Lower lobe of right lung (tissue), 2 donors: ENCODE data around the gene SPATA1. TPM values are rescaled to one million over a fixed set of nuclear protein-coding genes. Genes with fewer than 3 reads are reported as not detected.

Source experiments
- ATAC-seq, 2 donors: fragments of 200-7000 bp; cut with Tn5 transposase; one replicate each; pipeline ENCODE4 v1.9.1; 2020 to 2022; ENCODE audit warnings: mild to moderate bottlenecking in 2 of 2, moderate library complexity in 2 of 2
- DNase-seq: peaks from one replicate; pipeline ENCODE4 v3.0.0-alpha.2; 2020
- H3K27ac ChIP-seq: fragments of 200-600 bp; one replicate; pipeline ENCODE4 v1.8.0; 2022
- H3K27me3 ChIP-seq: fragments of 200-600 bp; one replicate; pipeline ENCODE4 v1.8.0; 2022; ENCODE audit warnings: low read depth
- H3K36me3 ChIP-seq: fragments of 200-600 bp; one replicate; pipeline ENCODE4 v1.8.0; 2022; ENCODE audit warnings: mild to moderate bottlenecking
- H3K4me1 ChIP-seq: fragments of 200-600 bp; one replicate; pipeline ENCODE4 v1.8.0; 2022
- H3K4me3 ChIP-seq: fragments of 200-600 bp; one replicate; pipeline ENCODE4 v1.8.0; 2022; ENCODE audit warnings: mild to moderate bottlenecking
- H3K9me3 ChIP-seq: fragments of 200-600 bp; one replicate; pipeline ENCODE4 v1.8.0; 2022
- intact Hi-C: fragments of 100-400 bp; cut with DNase I; formaldehyde crosslinking; loops from one replicate; pipeline ENCODE4 v1.11.0; 2022
- total RNA-seq: library from RNA; stranded (reverse); fragmentation: NEBNext Ultra II Directional; extraction: Animal tissue kit (Norgen Biotek cat#: 25700); gene quantifications from one replicate; pipeline ENCODE4 v1.2.1, GENCODE V29; 2021
- TF ChIP-seq, protein P1 (sequence below): fragments of 200-600 bp; IDR thresholded peaks from one replicate; pipeline ENCODE4 v1.8.0; 2022; ENCODE audit warnings: antibody characterized with exemption, mild to moderate bottlenecking
- donor health status: DM: no; HTN: yes; CAD: no; lungs with severe emphysema.

SPATA1 gene
- total RNA-seq, 1 donor from 2014 or later, result 2.5 TPM

DNA sequence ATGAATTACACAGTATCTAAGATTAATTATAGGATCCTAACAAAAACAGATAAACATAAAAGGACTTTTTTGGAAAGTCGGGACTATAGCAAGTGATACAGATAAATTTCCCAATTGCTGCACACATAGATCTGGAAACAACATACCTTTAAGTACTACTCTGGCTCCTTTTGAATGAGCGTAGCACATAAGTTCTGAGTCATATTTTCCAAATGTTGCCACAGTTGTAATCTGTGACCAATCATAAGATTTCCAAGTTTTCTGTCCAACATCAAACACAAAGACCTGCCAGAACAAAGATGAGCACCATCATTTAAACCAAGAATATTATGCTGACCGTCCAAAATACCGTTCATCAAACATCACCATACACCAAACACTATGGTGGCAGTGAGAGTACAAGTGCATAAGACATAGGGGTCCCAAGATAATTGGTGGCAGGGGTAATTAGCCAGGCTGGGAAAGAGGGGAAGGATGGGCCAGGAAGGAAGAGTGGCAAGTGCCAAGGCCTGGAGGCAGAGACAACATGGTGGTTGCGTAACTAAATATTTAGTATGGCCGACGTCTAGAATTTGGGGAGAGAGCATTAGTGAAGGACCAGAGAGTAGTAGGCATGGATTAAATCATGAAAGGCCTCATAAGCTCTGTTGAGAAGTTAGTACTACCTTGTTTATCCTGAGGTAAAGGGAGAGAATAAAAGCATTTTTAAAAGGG is 64.4 kb downstream of the SPATA1 start:
- ATAC-seq, result no peak
- intact Hi-C loops, result no loop called here
- TF ChIP-seq, protein P1, sequence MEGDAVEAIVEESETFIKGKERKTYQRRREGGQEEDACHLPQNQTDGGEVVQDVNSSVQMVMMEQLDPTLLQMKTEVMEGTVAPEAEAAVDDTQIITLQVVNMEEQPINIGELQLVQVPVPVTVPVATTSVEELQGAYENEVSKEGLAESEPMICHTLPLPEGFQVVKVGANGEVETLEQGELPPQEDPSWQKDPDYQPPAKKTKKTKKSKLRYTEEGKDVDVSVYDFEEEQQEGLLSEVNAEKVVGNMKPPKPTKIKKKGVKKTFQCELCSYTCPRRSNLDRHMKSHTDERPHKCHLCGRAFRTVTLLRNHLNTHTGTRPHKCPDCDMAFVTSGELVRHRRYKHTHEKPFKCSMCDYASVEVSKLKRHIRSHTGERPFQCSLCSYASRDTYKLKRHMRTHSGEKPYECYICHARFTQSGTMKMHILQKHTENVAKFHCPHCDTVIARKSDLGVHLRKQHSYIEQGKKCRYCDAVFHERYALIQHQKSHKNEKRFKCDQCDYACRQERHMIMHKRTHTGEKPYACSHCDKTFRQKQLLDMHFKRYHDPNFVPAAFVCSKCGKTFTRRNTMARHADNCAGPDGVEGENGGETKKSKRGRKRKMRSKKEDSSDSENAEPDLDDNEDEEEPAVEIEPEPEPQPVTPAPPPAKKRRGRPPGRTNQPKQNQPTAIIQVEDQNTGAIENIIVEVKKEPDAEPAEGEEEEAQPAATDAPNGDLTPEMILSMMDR, result no peak
- Histone ChIP-seq H3K4me1 (peaks cover 17% of the 10 kb centered on the region), H3K27me3 (no peaks in the 10 kb centered on the region), H3K36me3 (peaks cover 21% of the 10 kb centered on the region), H3K27ac (no peak overlapping the region), H3K4me3 (no peak overlapping the region), H3K9me3 (no peaks in the 10 kb centered on the region)
- DNase-seq, result no peak

DNA sequence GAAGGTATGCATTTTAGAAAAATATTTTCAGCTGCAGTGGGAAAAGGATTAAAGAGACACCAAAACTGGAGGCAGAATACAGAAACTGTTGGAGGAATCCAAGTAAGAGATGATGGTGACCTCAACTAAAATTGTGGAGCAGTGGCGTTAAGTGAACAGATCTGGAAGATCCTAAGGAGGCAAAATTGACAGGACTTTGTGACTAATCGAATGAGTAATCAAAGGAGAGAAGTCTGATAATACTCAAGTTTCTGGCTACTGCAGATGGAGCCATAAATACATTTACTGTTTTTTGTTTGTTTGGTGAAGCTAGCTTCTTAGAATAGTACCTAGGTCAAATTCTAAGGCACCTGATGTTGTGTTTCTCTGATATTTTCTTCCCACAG is 65.0 kb downstream of the SPATA1 start:
- intact Hi-C loops, result no loop called here

DNA sequence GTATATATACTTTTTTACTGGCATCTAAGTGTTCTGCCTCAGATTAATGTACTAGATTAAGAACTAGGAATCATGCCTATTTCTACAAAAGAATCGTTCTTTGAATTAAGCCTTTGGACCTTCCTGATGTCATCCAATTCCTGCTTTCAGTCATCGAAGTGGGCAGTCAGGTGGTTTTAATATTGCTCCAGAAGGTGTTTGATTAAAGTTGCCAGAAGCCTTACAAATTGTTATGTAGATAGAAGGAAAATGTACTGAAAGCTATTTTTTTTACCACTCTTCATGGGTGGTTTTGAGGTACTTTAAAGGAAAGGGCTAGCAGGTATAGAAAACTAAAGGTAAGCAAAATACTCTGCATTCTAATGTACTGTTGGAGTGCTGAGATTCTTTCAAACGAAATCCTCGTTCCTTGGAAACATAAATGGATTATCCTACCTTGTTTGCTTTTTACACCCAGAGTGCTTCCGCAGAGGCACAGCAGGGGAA is 67.3 kb downstream of the SPATA1 start:
- Histone ChIP-seq H3K27me3 (no peaks in the 10 kb centered on the region), H3K36me3 (peaks cover 12% of the 10 kb centered on the region), H3K4me3 (peak overlapping the region; percentile 66), H3K27ac (peak overlapping the region; percentile 99), H3K9me3 (no peaks in the 10 kb centered on the region), H3K4me1 (peaks cover 17% of the 10 kb centered on the region)
- intact Hi-C loops, result no loop called here
- TF ChIP-seq, protein P1, result no peak
- DNase-seq, result no peak
- ATAC-seq, result no peak

More for the DNA sequence above, 65.0 kb downstream of the SPATA1 start:
- H3K4me3 ChIP-seq, result no peak overlapping the region
- H3K27ac ChIP-seq, result no peak overlapping the region
- TF ChIP-seq, protein P1, result no peak
- H3K36me3 ChIP-seq, result peaks cover 17% of the 10 kb centered on the region
- H3K27me3 ChIP-seq, result no peaks in the 10 kb centered on the region
- H3K9me3 ChIP-seq, result no peaks in the 10 kb centered on the region
- DNase-seq (no peak), ATAC-seq (no peak)
- peaks cover 17% of the 10 kb centered on the region for H3K4me1 ChIP-seq

DNA sequence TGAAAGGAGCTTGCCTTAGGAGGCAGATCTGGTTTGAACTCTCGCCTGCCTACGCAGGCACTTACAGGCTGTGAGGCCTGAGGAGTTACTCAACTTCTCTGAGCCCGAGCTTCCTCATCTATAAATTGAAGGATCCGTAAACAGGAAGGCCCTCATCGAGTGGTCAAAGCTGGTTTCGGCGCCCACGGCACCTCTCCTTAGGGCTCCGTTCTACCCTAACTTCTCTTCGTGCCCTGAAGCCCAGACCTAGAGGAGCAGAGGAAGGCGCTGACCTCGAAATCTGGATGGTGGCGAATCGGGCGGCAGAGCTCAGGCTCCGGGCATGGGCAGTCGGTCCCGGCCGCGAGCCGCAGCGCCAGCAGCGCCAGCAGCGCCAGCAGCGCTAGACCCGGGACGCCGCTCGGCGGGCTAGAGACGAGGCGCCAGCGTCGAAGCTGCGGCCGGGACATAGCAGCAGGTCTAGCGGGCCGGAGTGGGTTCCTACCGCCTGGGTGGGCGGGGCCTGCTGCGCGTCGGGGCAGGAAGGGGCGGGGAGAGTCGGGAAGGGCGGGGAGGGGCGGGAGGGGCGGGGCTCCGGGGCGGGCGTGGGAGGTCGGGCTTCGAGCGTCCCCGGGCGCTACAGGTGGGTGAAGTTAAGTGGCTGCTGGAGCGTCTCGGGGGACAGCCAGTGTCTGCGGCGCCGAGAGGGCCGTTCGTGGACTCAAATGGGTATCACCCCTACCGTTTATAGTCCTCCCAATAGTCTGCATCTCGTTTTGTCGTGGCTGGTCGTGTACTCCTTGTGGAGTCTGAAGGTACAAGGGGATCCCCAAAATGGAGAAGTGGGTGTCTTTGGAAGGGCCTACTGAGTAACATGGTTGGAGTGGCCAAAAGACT is 68.0 kb downstream of the SPATA1 start, which contains the start of gene CTBS:
CTBS (minus strand) TSS at position 474 of the 876 bp plus-strand sequence; CDS start at position 449, 25 bp downstream.
- TF ChIP-seq, protein P1, result no peak
- intact Hi-C loops, result no loop called here
- ATAC-seq, result peak; percentile 98 to 99
- peak; percentile 93 for DNase-seq
- H3K27ac ChIP-seq, result peak within 1 kb of the TSS; percentile 99
- H3K4me3 ChIP-seq, result peak within 1 kb of the TSS; percentile 66
- peaks cover 17% of the 10 kb centered on the region for H3K4me1 ChIP-seq
- H3K36me3 ChIP-seq, result peaks cover 9% of the 10 kb centered on the region
- no peaks in the 10 kb centered on the region for H3K27me3 ChIP-seq
- H3K9me3 ChIP-seq, result no peaks in the 10 kb centered on the region

DNA sequence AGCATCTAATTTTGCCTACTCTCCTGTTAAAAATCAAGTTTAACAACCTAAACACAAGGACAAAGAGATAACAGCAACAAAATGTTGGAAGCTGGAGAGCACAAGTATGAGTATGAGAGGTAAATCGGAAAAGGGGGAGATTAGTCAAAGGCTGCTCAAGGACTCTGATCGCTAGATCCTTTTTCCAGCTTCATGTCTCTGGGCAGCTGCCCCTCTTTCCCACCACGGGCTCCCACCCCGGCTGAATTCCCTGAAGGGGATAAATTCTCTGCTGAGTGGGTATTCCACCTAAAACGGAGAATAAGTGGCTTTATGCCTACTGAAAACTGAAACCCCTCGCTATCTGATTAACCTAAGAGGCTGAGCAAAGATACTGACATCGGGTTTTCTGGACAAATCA is 68.8 kb downstream of the SPATA1 start:
- Histone ChIP-seq H3K27me3 (no peaks in the 10 kb centered on the region), H3K27ac (peak overlapping the region; percentile 99), H3K9me3 (no peaks in the 10 kb centered on the region), H3K36me3 (peaks cover 1% of the 10 kb centered on the region), H3K4me3 (peak overlapping the region; percentile 66), H3K4me1 (peaks cover 17% of the 10 kb centered on the region)
- TF ChIP-seq, protein P1, result no peak
- ATAC-seq (no peak), DNase-seq (no peak)
- intact Hi-C loops, result no loop called here
